SK-N-MC (cell line): ENCODE results near the gene ZBTB3.

ENCODE experiments used
- DNase-seq: peaks from one replicate; pipeline ENCODE4 v3.0.0-alpha.2; 2011; ENCODE audit warnings: low read depth, low spot score
- H3K27ac ChIP-seq: fragments of 200-600 bp; sonication (generic); 2 replicates; pipeline ENCODE4 v1.5.1; 2016; ENCODE audit warnings: mixed run types
- H3K36me3 ChIP-seq: fragments of 200-600 bp; sonication (generic); 2 replicates; pipeline ENCODE4 v1.6.1; 2017; ENCODE audit warnings: antibody characterized with exemption, low read length, mixed read lengths; ENCODE audit not compliant: insufficient read depth
- H3K4me3 ChIP-seq: fragments of 200-600 bp; sonication (generic); 2 replicates; pipeline ENCODE4 v1.5.1; 2016
- H3K9ac ChIP-seq: fragments of 200-600 bp; sonication (generic); 2 replicates; pipeline ENCODE4 v1.8.0; 2017; ENCODE audit warnings: mixed run types, mixed read lengths; ENCODE audit not compliant: insufficient read length
- H3K9me3 ChIP-seq: fragments of 200-600 bp; sonication (generic); 2 replicates; pipeline ENCODE4 v1.6.1; 2017; ENCODE audit warnings: low read depth, mild to moderate bottlenecking, antibody characterized with exemption, low read length, moderate library complexity, mixed read lengths
- EZH2 ChIP-seq: fragments of 200-600 bp; sonication (generic); IDR thresholded peaks from one replicate; pipeline ENCODE4 v1.6.1; 2017; ENCODE audit warnings: antibody characterized with exemption
- FOXP2 ChIP-seq: optimal IDR thresholded peaks from 2 replicates; pipeline ENCODE3; 2011; ENCODE audit warnings: mild to moderate bottlenecking, moderate library complexity; ENCODE audit not compliant: insufficient read depth; ENCODE audit errors: extremely low read length, control extremely low read depth
- POLR2AphosphoS5 ChIP-seq: IDR thresholded peaks from 2 replicates; pipeline ENCODE4 v1.6.1; 2012; ENCODE audit warnings: mild to moderate bottlenecking, low read depth, low read length, borderline replicate concordance

ZBTB3 gene

GRCh38 chr11:62713343-62713742, 40.6 kb downstream of the ZBTB3 start:
- TF ChIP-seq POLR2AphosphoS5 (no peak), EZH2 (no peak), FOXP2 (no peak)
- peak overlapping the region; percentile 70 for H3K27ac ChIP-seq
- no peaks in the 10 kb centered on the region for H3K9me3 ChIP-seq
- H3K4me3 ChIP-seq = no peak overlapping the region
- H3K9ac ChIP-seq = no peak overlapping the region
- DNase-seq = no peak
- H3K36me3 ChIP-seq = peaks cover 86% of the 10 kb centered on the region

- no peak for TF ChIP-seq FOXP2
- TF ChIP-seq EZH2 = no peak
- no peak for TF ChIP-seq POLR2AphosphoS5
- peak overlapping the region; percentile 70; the same call in 1 of the 2 replicates for H3K27ac ChIP-seq
- DNase-seq = no peak
Observed at GRCh38 chr11:62712861-62713260, 41.1 kb downstream of the ZBTB3 start.

GRCh38 chr11:62712276-62712812, 41.6 kb downstream of the ZBTB3 start:
- Histone ChIP-seq H3K9ac (no peak overlapping the region), H3K36me3 (peaks cover 81% of the 10 kb centered on the region), H3K9me3 (no peaks in the 10 kb centered on the region), H3K4me3 (no peak overlapping the region), H3K27ac (peak overlapping the region; percentile 70; the same call in 1 of the 2 replicates)
- TF ChIP-seq FOXP2 = no peak
- no peak for TF ChIP-seq POLR2AphosphoS5
- TF ChIP-seq EZH2 = no peak
- no peak for DNase-seq

More at GRCh38 chr11:62712861-62713260, 41.1 kb downstream of the ZBTB3 start:
- peaks cover 82% of the 10 kb centered on the region for H3K36me3 ChIP-seq
- H3K4me3 ChIP-seq = no peak overlapping the region
- H3K9me3 ChIP-seq = no peaks in the 10 kb centered on the region
- H3K9ac ChIP-seq = no peak overlapping the region

GRCh38 chr11:62710001-62710345, 44.0 kb downstream of the ZBTB3 start:
- Histone ChIP-seq H3K9me3 (no peaks in the 10 kb centered on the region), H3K36me3 (peaks cover 61% of the 10 kb centered on the region), H3K27ac (peak overlapping the region; percentile 92), H3K9ac (peak overlapping the region; percentile 61), H3K4me3 (peak overlapping the region; percentile 59)
- TF ChIP-seq EZH2 (no peak), FOXP2 (no peak), POLR2AphosphoS5 (no peak)
- no peak for DNase-seq

- peak; percentile 69 for TF ChIP-seq POLR2AphosphoS5
- TF ChIP-seq EZH2 = no peak
- peak; percentile 78 for DNase-seq
- H3K36me3 ChIP-seq = peaks cover 61% of the 10 kb centered on the region
Observed at GRCh38 chr11:62709247-62710000, 44.5 kb downstream of the ZBTB3 start.

GRCh38 chr11:62708793-62709192, 45.2 kb downstream of the ZBTB3 start:
- peak overlapping the region; percentile 71 for H3K27ac ChIP-seq
- DNase-seq = no peak
- no peak for TF ChIP-seq POLR2AphosphoS5
- H3K9ac ChIP-seq = peak overlapping the region; percentile 37
- H3K4me3 ChIP-seq = peak overlapping the region; percentile 67
- no peaks in the 10 kb centered on the region for H3K9me3 ChIP-seq
- peaks cover 56% of the 10 kb centered on the region for H3K36me3 ChIP-seq

More at GRCh38 chr11:62709247-62710000, 44.5 kb downstream of the ZBTB3 start:
- Histone ChIP-seq H3K9ac (peak overlapping the region; percentile 61), H3K4me3 (peak overlapping the region; percentile 67), H3K9me3 (no peaks in the 10 kb centered on the region), H3K27ac (peak overlapping the region; percentile 92)

GRCh38 chr11:62708392-62708791, 45.6 kb downstream of the ZBTB3 start:
- TF ChIP-seq POLR2AphosphoS5 = no peak
- no peak for TF ChIP-seq FOXP2
- TF ChIP-seq EZH2 = no peak
- Histone ChIP-seq H3K4me3 (no peak overlapping the region), H3K9me3 (no peaks in the 10 kb centered on the region), H3K36me3 (peaks cover 52% of the 10 kb centered on the region), H3K27ac (peak overlapping the region; percentile 71; the same call in 1 of the 2 replicates), H3K9ac (peak overlapping the region; percentile 37)
- no peak for DNase-seq

- Histone ChIP-seq H3K27ac (peak within 1 kb of the TSS; percentile 71), H3K4me3 (peak within 1 kb of the TSS; percentile 79), H3K9me3 (no peaks in the 10 kb centered on the region), H3K9ac (peak within 1 kb of the TSS; percentile 47), H3K36me3 (peaks cover 45% of the 10 kb centered on the region)
- DNase-seq = no peak
- TF ChIP-seq POLR2AphosphoS5 (peak; percentile 49; the same call in 1 of the 2 replicates), EZH2 (no peak), FOXP2 (no peak)
Observed at GRCh38 chr11:62707277-62707861, 46.6 kb downstream of the ZBTB3 start, which contains the start of the genes BSCL2 and GNG3. Gene BSCL2, minus strand, starts transcription at chr11:62707424. Its CDS starts 229 bp downstream, at chr11:62707195. Gene GNG3, plus strand, starts transcription at chr11:62707676. Its CDS starts 620 bp downstream, at chr11:62708296.
